Transverse colon (tissue), 4 donors: ENCODE data around the gene DAGLB.

Experiments
- EP300 ChIP-seq: sonication (generic); formaldehyde crosslinking; IDR thresholded peaks from one replicate; pipeline ENCODE4 v1.6.1; 2017; ENCODE audit warnings: antibody characterized with exemption, low read depth
- POLR2A ChIP-seq: fragments of 450-650 bp; IDR thresholded peaks from one replicate; pipeline ENCODE4 v1.6.1; 2016; ENCODE audit warnings: antibody characterized with exemption, mild to moderate bottlenecking, moderate library complexity
- POLR2AphosphoS5 ChIP-seq, 3 donors: sonication (generic); formaldehyde crosslinking; IDR thresholded peaks; one replicate each; pipeline ENCODE4 v1.6.1; 2016; ENCODE audit warnings: antibody characterized with exemption in 3 of 3
- TF ChIP-seq, protein P1 (sequence below), 5 experiments: fragments of 200-600 bp in 3 of 5; fragments of 450-650 bp in 2 of 5; sonication (generic) in 3 of 5; IDR thresholded peaks; 1 replicate in 2 of 5; 2 replicates in 3 of 5; pipeline ENCODE4 v1.5.1; 2016 to 2017; ENCODE audit warnings: antibody characterized with exemption in 5 of 5, inconsistent platforms in 3 of 5, mild to moderate bottlenecking in 2 of 5, moderate library complexity in 1 of 5

DNA sequence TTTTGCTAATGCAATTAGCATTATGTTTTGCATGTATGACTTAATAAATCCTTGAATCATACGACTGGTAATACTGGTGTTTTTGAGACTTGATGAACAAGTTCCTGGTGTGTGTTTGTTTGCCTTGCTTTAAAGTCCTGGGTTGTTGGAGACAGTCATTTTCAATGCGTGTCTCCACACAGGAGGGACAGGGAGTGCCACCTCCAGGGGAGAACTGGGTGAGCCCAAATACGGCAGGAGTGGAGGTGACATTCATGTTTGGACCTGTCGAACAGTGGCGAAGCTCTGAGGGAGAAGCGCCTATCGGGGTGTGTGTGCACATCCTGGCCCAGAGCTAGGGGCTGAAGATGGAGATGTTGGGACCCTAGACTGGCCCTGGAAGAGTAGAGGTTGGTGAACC is 43.8 kb downstream of the DAGLB start:
- no peak for TF ChIP-seq POLR2A
- TF ChIP-seq, protein P1, sequence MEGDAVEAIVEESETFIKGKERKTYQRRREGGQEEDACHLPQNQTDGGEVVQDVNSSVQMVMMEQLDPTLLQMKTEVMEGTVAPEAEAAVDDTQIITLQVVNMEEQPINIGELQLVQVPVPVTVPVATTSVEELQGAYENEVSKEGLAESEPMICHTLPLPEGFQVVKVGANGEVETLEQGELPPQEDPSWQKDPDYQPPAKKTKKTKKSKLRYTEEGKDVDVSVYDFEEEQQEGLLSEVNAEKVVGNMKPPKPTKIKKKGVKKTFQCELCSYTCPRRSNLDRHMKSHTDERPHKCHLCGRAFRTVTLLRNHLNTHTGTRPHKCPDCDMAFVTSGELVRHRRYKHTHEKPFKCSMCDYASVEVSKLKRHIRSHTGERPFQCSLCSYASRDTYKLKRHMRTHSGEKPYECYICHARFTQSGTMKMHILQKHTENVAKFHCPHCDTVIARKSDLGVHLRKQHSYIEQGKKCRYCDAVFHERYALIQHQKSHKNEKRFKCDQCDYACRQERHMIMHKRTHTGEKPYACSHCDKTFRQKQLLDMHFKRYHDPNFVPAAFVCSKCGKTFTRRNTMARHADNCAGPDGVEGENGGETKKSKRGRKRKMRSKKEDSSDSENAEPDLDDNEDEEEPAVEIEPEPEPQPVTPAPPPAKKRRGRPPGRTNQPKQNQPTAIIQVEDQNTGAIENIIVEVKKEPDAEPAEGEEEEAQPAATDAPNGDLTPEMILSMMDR (IDR thresholded peaks at IDR 0.05) = no peak
- TF ChIP-seq POLR2AphosphoS5 (IDR thresholded peaks at IDR 0.05) = no peak
- TF ChIP-seq EP300 = no peak
